C4-2B (cell line): ENCODE results near the gene PRRT1.

Experiments used
- CTCF ChIP-seq: fragments of 450-650 bp; conservative IDR thresholded peaks from 2 replicates; pipeline ENCODE4 v1.5.1; 2017; ENCODE audit warnings: mild to moderate bottlenecking
- ZFX ChIP-seq: fragments of 450-650 bp; IDR thresholded peaks from 2 replicates; pipeline ENCODE4 v1.6.1; 2017

- TF ChIP-seq CTCF (no peak), ZFX (no peak)
Observed at GRCh38 chr6:32126880-32127279, 24.9 kb downstream of the PRRT1 start.
